K562 (cell line): ENCODE results near the gene CYLC2. TPM values are rescaled to one million over a fixed set of nuclear protein-coding genes. Genes with fewer than 3 reads are reported as not detected.

Source experiments
- ATAC-seq: fragments of 200-7000 bp; cut with Tn5 transposase; 3 replicates; pipeline ENCODE4 v1.9.1; 2020; ENCODE audit warnings: moderate library complexity
- BruUV-seq: library from RNA; stranded (reverse); fragments of 400-500 nt; replicated peaks from 2 replicates; lab custom pipeline; 2021; lab: Mats Ljungman, UMichigan
- CTCF ChIA-PET: fragments of 300-600 bp; formaldehyde crosslinking; extraction: SDS; loops from one replicate; lab custom pipeline; 2021; ENCODE audit warnings: low intra/inter-chr PET ratio; lab: Yijun Ruan, JAX
- POLR2A ChIA-PET: fragments of 300-600, 350-650 bp; sonication (Branson Sonifier 250); formaldehyde crosslinking; extraction: SDS; loops from one replicate; lab custom pipeline; 2021; ENCODE audit warnings: antibody characterized with exemption, inconsistent platforms; lab: Yijun Ruan, JAX
- DNase-seq, 4 experiments: peaks; one replicate each; pipeline versions ENCODE4 v3.0.0 to v3.0.0-alpha.2; 2011 to 2018; ENCODE audit warnings: low spot score in 3 of 4, mixed read lengths in 3 of 4; ENCODE audit errors: extremely low read depth in 1 of 4
- FAIRE-seq: peaks from 2 replicates; lab custom pipeline; 2011; peaks lifted over from hg19 to GRCh38; lab: Jason Lieb, UNC
- H2AFZ ChIP-seq: 2 replicates; pipeline ENCODE4 v1.6.0; 2011; ENCODE audit warnings: low read depth, low read length, control low read depth, inconsistent platforms
- H3K27ac ChIP-seq: fragments of 200-600 bp; 3 replicates; pipeline ENCODE4 v1.8.0; 2011; ENCODE audit warnings: low read depth, mild to moderate bottlenecking, control low read depth, inconsistent platforms, low read length, moderate library complexity, mixed read lengths; ENCODE audit errors: extremely low read depth
- H3K27me3 ChIP-seq, 2 experiments: fragments of 300-600 bp in 1 of 2; 2 replicates in 1 of 2; 3 replicates in 1 of 2; pipeline versions ENCODE4 v1.6.0 to v1.8.0; 2011; ENCODE audit warnings: inconsistent platforms in 2 of 2, low read length in 2 of 2, mild to moderate bottlenecking in 1 of 2, mixed read lengths in 1 of 2, moderate library complexity in 1 of 2; ENCODE audit not compliant: control insufficient read depth in 2 of 2, insufficient read depth in 2 of 2
- H3K36me3 ChIP-seq: fragments of 300-600 bp; 3 replicates; pipeline ENCODE4 v1.8.0; 2011; ENCODE audit warnings: mild to moderate bottlenecking, low read length, inconsistent platforms; ENCODE audit not compliant: control insufficient read depth, insufficient read depth
- H3K4me1 ChIP-seq, 2 experiments: fragments of 200-600 bp in 1 of 2; replicated peaks in 1 of 2; 2 replicates in 1 of 2; 3 replicates in 1 of 2; pipeline versions ENCODE4 v1.5.1 to v1.8.0; 2011; ENCODE audit warnings: inconsistent platforms in 2 of 2, low read length in 2 of 2, mild to moderate bottlenecking in 1 of 2, mixed read lengths in 1 of 2, moderate library complexity in 1 of 2; ENCODE audit not compliant: control insufficient read depth in 2 of 2, insufficient read depth in 2 of 2
- H3K4me2 ChIP-seq: 2 replicates; pipeline ENCODE4 v1.6.1; 2011; ENCODE audit warnings: low read length, control low read depth, inconsistent platforms, mixed read lengths; ENCODE audit not compliant: insufficient read depth
- H3K4me3 ChIP-seq: fragments of 200-600 bp; sonication (generic), shearing (Covaris generic); 2 replicates; pipeline ENCODE4 v1.5.1; 2016; ENCODE audit warnings: control low read depth, inconsistent platforms
- H3K79me2 ChIP-seq: fragments of 200-600 bp; 3 replicates; pipeline ENCODE4 v1.8.0; 2011; ENCODE audit warnings: low read length, inconsistent platforms; ENCODE audit not compliant: control insufficient read depth, insufficient read depth
- H3K9ac ChIP-seq, 2 experiments: 2 replicates each; pipeline versions ENCODE4 v1.6.0 to v1.6.1; 2011; ENCODE audit warnings: low read depth in 2 of 2, low read length in 2 of 2, control low read depth in 1 of 2, inconsistent platforms in 1 of 2, mild to moderate bottlenecking in 1 of 2, mixed read lengths in 1 of 2; ENCODE audit not compliant: insufficient read depth in 1 of 2
- H3K9me1 ChIP-seq: one replicate; pipeline ENCODE4 v1.6.0; 2011; ENCODE audit warnings: inconsistent platforms, mild to moderate bottlenecking, low read length, moderate library complexity; ENCODE audit not compliant: control insufficient read depth, insufficient read depth
- H3K9me3 ChIP-seq: replicated peaks from 2 replicates; pipeline ENCODE4 v1.5.1; 2011; ENCODE audit warnings: low read depth, low read length, inconsistent platforms; ENCODE audit not compliant: control insufficient read depth, insufficient read depth
- H4K20me1 ChIP-seq: replicated peaks from 2 replicates; pipeline ENCODE4 v1.6.1; 2011; ENCODE audit warnings: low read length, inconsistent platforms, mixed read lengths; ENCODE audit not compliant: control insufficient read depth, insufficient read depth
- ARID2 ChIP-seq: fragments of 450-650 bp; IDR thresholded peaks from 2 replicates; pipeline ENCODE4 v1.6.1; 2017; ENCODE audit warnings: antibody characterized with exemption, mild to moderate bottlenecking
- HINFP ChIP-seq: fragments of 450-650 bp; conservative IDR thresholded peaks from 2 replicates; pipeline ENCODE4 v1.6.1; 2016; ENCODE audit warnings: missing genetic modification characterization, low read depth, mild to moderate bottlenecking, control low read depth, missing compliant biosample characterization
- NFE2 ChIP-seq: IDR thresholded peaks from 2 replicates; pipeline ENCODE4 v1.6.1; 2014; ENCODE audit warnings: antibody characterized with exemption, low read depth
- RBFOX2 ChIP-seq: fragments of 200-400 bp; formaldehyde crosslinking; IDR thresholded peaks from 2 replicates; pipeline ENCODE4 v1.6.1; 2017; ENCODE audit warnings: low read depth, mild to moderate bottlenecking, low read length, moderate library complexity
- TGIF2 ChIP-seq: sonication (generic); formaldehyde crosslinking; IDR thresholded peaks from 2 replicates; pipeline ENCODE4 v1.8.1; 2022; ENCODE audit warnings: mild to moderate bottlenecking, missing genetic modification reagents, moderate library complexity
- ZBTB2 ChIP-seq: fragments of 450-650 bp; IDR thresholded peaks from 2 replicates; pipeline ENCODE4 v1.6.1; 2016; ENCODE audit warnings: antibody characterized with exemption
- ZNF274 ChIP-seq: IDR thresholded peaks from 2 replicates; pipeline ENCODE4 v1.6.1; 2011; ENCODE audit warnings: low read depth, mild to moderate bottlenecking, low read length, moderate library complexity, borderline replicate concordance
- WGBS: fragments of 100-300 bp; shearing (Covaris generic); methylation state at CpG from one replicate; pipeline ENCODE4 v1.1.6; 2016; ENCODE audit warnings: low coverage, mixed read lengths; ENCODE audit not compliant: insufficient coverage; ENCODE audit errors: missing lambda C conversion rate; 5-methylcytosine and 5-hydroxymethylcytosine counted together
- in situ Hi-C: fragments of 300-500 bp; cut with MboI; formaldehyde crosslinking; loops from 4 replicates; pipeline ENCODE4 v1.15.0; 2018; ENCODE audit warnings: inconsistent platforms, mixed read lengths
- intact Hi-C: fragments of 100-400 bp; cut with micrococcal nuclease; formaldehyde crosslinking; loops from 2 replicates; pipeline ENCODE4 v1.14.2; 2022
- polyA plus RNA-seq, 8 experiments: library from polyadenylated mRNA; depleted of rRNA in 4 of 8; stranded (reverse) in 5 of 8; unstranded in 3 of 8; fragments of >200 nt; fragmentation: Nextera tagmentation in 2 of 8; fragmentation: Illumina TruSeq in 1 of 8; extraction: Ambion mirVana in 2 of 8; extraction: Trizol in 1 of 8; gene quantifications; 2 replicates each; pipeline versions ENCODE4 v1.2.1 to v1.2.3, GENCODE V29; 2011 to 2014; ENCODE audit warnings: inconsistent platforms in 1 of 8, missing spikeins in 1 of 8
- total RNA-seq, 7 experiments: library from RNA; depleted of rRNA in 6 of 7; stranded (reverse); fragments of >200 nt in 6 of 7; fragmentation: Illumina TruSeq in 2 of 7; extraction: Trizol in 2 of 7; gene quantifications; 2 replicates each; pipeline versions ENCODE4 v1.2.1 to v1.2.3, GENCODE V29; 2011 to 2021; ENCODE audit warnings: low replicate concordance in 1 of 7

Gene CYLC2
- total and polyA plus RNA-seq, 9 of the 15 experiments (the other 6 are each of a cell fraction or from before 2014, with no cell fraction given), result not detected

- intact Hi-C loops, result no loop called here
- ATAC-seq (no peak), DNase-seq (no peak), FAIRE-seq (no peak)
- no peaks in the 10 kb centered on the region; the same call in 1 of the 2 replicates for H3K9me3 ChIP-seq
- no peak overlapping the region for H3K9ac ChIP-seq
- H3K79me2 ChIP-seq, result no peaks in the 10 kb centered on the region
- no peak overlapping the region for H3K27ac ChIP-seq
- no peaks in the 10 kb centered on the region for H3K27me3 ChIP-seq
- in situ Hi-C loops, result no loop called here
- BruUV-seq, result no TSS peak
- H2AFZ ChIP-seq, result no peak overlapping the region
- H3K4me2 ChIP-seq, result no peak overlapping the region
- H3K4me1 ChIP-seq, result no peaks in the 10 kb centered on the region
- TF ChIP-seq ZNF274 (no peak), TGIF2 (CRISPR knock-in tag) (no peak), ARID2 (no peak), HINFP (tag) (no peak), NFE2 (no peak), ZBTB2 (no peak), RBFOX2 (no peak)
- ChIA-PET POLR2A (no interaction called here), CTCF (no interaction called here)
- H3K9me1 ChIP-seq, result no peaks in the 10 kb centered on the region
- H3K4me3 ChIP-seq, result no peak overlapping the region
- no peaks in the 10 kb centered on the region for H3K36me3 ChIP-seq
- WGBS, result 3% methylated on average over 2 of the region's 2 CpGs
- H4K20me1 ChIP-seq, result no peaks in the 10 kb centered on the region
These were observed 44.8 kb upstream of the CYLC2 start for GRCh38 chr9:102950346-102950745.
